ENCODE measurements around the gene PTPRM. TPM values are rescaled to one million over a fixed set of nuclear protein-coding genes. Genes with fewer than 3 reads are reported as not detected.
A peak's percentile ranks its signal among the peaks of the same experiment; 100 is the strongest.

Gene PTPRM
- total RNA-seq, 1 experiment from 2014 or later = 11.1 TPM

DNA sequence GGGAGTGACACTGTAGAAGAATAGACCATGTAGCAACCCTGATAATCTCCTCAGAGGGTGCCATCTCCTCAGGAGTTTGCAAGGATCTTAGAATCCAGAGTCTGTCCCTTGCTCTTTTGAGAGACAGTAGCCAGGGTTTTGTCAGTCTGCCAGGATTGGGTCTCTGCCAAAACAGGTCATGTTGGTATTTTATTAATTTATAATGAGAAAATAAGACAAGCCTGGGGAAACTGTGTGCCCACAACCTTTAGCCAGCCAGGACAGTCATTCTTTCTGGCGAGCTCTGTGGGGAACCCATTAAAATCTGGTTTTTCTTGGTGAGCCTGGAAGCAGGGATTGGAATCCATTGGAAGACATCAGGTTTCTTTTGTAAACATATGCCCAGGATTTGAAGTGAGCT is 78.6 kb downstream of the PTPRM start:
- ChIA-PET CTCF (no interaction called here), POLR2A (no interaction called here)
- H3K9me3 Mint-ChIP-seq = peaks cover 17% of the 10 kb centered on the region
- H3K36me3 Mint-ChIP-seq = peaks cover 7% of the 10 kb centered on the region
- TF ChIP-seq ELF4 (CRISPR knock-in tag; IDR thresholded peaks at IDR 0.05; ENCODE audit: low read depth) (no peak), NFYB (CRISPR knock-in tag; conservative IDR thresholded peaks at IDR 0.05; ENCODE audit: low read depth) (no peak), HMGA2 (CRISPR knock-in tag; IDR thresholded peaks at IDR 0.05) (no peak), SOX15 (CRISPR knock-in tag; IDR thresholded peaks at IDR 0.05) (no peak), ZNF232 (CRISPR knock-in tag; IDR thresholded peaks at IDR 0.05) (no peak), RELA (CRISPR knock-in tag; IDR thresholded peaks at IDR 0.05; ENCODE audit: borderline replicate concordance) (no peak), RORB (CRISPR knock-in tag; IDR thresholded peaks at IDR 0.05) (no peak), ZNF671 (CRISPR knock-in tag; IDR thresholded peaks at IDR 0.05) (no peak)
- TF ChIP-seq, protein P1, sequence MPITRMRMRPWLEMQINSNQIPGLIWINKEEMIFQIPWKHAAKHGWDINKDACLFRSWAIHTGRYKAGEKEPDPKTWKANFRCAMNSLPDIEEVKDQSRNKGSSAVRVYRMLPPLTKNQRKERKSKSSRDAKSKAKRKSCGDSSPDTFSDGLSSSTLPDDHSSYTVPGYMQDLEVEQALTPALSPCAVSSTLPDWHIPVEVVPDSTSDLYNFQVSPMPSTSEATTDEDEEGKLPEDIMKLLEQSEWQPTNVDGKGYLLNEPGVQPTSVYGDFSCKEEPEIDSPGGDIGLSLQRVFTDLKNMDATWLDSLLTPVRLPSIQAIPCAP (CRISPR knock-in tag; IDR thresholded peaks at IDR 0.05) = no peak
- TF ChIP-seq, protein P2, sequence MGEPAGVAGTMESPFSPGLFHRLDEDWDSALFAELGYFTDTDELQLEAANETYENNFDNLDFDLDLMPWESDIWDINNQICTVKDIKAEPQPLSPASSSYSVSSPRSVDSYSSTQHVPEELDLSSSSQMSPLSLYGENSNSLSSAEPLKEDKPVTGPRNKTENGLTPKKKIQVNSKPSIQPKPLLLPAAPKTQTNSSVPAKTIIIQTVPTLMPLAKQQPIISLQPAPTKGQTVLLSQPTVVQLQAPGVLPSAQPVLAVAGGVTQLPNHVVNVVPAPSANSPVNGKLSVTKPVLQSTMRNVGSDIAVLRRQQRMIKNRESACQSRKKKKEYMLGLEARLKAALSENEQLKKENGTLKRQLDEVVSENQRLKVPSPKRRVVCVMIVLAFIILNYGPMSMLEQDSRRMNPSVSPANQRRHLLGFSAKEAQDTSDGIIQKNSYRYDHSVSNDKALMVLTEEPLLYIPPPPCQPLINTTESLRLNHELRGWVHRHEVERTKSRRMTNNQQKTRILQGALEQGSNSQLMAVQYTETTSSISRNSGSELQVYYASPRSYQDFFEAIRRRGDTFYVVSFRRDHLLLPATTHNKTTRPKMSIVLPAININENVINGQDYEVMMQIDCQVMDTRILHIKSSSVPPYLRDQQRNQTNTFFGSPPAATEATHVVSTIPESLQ (CRISPR knock-in tag; IDR thresholded peaks at IDR 0.05) = no peak
- TF ChIP-seq, protein P3, sequence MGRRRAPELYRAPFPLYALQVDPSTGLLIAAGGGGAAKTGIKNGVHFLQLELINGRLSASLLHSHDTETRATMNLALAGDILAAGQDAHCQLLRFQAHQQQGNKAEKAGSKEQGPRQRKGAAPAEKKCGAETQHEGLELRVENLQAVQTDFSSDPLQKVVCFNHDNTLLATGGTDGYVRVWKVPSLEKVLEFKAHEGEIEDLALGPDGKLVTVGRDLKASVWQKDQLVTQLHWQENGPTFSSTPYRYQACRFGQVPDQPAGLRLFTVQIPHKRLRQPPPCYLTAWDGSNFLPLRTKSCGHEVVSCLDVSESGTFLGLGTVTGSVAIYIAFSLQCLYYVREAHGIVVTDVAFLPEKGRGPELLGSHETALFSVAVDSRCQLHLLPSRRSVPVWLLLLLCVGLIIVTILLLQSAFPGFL (CRISPR knock-in tag; IDR thresholded peaks at IDR 0.05; ENCODE audit: borderline replicate concordance) = no peak
- H3K4me1 Mint-ChIP-seq = peaks cover 22% of the 10 kb centered on the region
- no peaks in the 10 kb centered on the region for H3K27me3 Mint-ChIP-seq (ENCODE audit: low read depth)
- ATAC-seq (no peak; the same call in 1 of the 2 replicates), DNase-seq (ENCODE audit: low spot score) (no peak)
- no peak overlapping the region for H3K4me3 Mint-ChIP-seq
- no peak overlapping the region; the same call in 1 of the 2 replicates for H3K27ac Mint-ChIP-seq

DNA sequence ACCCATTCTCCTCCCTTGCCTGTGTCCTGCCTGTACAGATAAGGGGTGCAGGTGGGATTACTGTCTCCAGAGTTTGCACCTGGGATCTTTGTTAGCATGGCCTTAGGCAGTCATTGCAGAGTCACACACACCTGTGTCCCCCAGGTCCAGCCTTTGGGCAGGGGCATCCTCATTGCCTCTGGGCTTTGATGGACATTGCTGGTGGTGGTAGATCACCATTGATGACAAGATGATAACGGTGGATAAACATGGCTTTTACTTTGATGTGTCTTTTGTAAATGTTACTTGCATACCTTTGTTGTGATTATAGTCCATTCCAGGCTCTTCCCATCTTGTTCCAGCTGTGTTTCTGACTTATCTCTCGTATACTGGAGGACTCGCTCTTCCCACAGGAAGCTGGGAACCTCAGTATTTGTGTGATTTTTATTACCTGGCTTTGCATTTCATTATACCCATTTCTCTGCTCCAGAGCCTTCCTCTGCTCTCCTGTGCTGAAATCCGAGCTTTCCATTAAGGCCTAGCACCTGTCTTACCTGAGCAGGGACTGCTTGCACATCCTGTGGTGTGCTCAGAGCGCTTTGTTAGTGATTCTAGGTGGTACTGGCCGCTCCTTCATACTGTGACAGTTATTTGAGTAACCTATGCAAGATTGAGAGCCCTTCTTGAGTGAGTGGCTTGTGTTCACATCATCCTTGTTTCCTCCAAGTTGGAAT is 79.2 kb downstream of the PTPRM start:
- Mint-ChIP-seq H3K36me3 (peaks cover 10% of the 10 kb centered on the region), H3K9me3 (peaks cover 21% of the 10 kb centered on the region), H3K27ac (no peak overlapping the region), H3K4me3 (no peak overlapping the region), H3K4me1 (peaks cover 22% of the 10 kb centered on the region), H3K27me3 (ENCODE audit: low read depth) (no peaks in the 10 kb centered on the region)
- ATAC-seq (peak; percentile 69), DNase-seq (ENCODE audit: low spot score) (no peak)
- ChIA-PET CTCF (no interaction called here), POLR2A (interaction anchor here (0.7 kb wide), 1 partner anchor 513 kb away, joined by 3 read pairs; no protein-coding TSS in a partner anchor)
- TF ChIP-seq RORB (CRISPR knock-in tag; IDR thresholded peaks at IDR 0.05) = no peak
- TF ChIP-seq GABPB1 (CRISPR knock-in tag; IDR thresholded peaks at IDR 0.05) = no peak
- TF ChIP-seq, protein P4, sequence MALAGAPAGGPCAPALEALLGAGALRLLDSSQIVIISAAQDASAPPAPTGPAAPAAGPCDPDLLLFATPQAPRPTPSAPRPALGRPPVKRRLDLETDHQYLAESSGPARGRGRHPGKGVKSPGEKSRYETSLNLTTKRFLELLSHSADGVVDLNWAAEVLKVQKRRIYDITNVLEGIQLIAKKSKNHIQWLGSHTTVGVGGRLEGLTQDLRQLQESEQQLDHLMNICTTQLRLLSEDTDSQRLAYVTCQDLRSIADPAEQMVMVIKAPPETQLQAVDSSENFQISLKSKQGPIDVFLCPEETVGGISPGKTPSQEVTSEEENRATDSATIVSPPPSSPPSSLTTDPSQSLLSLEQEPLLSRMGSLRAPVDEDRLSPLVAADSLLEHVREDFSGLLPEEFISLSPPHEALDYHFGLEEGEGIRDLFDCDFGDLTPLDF (CRISPR knock-in tag; IDR thresholded peaks at IDR 0.05) = no peak
- TF ChIP-seq ZNF423 (CRISPR knock-in tag; IDR thresholded peaks at IDR 0.05) = no peak
- TF ChIP-seq, protein P5, sequence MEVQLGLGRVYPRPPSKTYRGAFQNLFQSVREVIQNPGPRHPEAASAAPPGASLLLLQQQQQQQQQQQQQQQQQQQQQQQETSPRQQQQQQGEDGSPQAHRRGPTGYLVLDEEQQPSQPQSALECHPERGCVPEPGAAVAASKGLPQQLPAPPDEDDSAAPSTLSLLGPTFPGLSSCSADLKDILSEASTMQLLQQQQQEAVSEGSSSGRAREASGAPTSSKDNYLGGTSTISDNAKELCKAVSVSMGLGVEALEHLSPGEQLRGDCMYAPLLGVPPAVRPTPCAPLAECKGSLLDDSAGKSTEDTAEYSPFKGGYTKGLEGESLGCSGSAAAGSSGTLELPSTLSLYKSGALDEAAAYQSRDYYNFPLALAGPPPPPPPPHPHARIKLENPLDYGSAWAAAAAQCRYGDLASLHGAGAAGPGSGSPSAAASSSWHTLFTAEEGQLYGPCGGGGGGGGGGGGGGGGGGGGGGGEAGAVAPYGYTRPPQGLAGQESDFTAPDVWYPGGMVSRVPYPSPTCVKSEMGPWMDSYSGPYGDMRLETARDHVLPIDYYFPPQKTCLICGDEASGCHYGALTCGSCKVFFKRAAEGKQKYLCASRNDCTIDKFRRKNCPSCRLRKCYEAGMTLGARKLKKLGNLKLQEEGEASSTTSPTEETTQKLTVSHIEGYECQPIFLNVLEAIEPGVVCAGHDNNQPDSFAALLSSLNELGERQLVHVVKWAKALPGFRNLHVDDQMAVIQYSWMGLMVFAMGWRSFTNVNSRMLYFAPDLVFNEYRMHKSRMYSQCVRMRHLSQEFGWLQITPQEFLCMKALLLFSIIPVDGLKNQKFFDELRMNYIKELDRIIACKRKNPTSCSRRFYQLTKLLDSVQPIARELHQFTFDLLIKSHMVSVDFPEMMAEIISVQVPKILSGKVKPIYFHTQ (CRISPR knock-in tag; IDR thresholded peaks at IDR 0.05) = no peak
- TF ChIP-seq, protein P6, sequence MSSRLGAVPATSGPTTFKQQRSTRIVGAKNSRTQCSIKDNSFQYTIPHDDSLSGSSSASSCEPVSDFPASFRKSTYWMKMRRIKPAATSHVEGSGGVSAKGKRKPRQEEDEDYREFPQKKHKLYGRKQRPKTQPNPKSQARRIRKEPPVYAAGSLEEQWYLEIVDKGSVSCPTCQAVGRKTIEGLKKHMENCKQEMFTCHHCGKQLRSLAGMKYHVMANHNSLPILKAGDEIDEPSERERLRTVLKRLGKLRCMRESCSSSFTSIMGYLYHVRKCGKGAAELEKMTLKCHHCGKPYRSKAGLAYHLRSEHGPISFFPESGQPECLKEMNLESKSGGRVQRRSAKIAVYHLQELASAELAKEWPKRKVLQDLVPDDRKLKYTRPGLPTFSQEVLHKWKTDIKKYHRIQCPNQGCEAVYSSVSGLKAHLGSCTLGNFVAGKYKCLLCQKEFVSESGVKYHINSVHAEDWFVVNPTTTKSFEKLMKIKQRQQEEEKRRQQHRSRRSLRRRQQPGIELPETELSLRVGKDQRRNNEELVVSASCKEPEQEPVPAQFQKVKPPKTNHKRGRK (CRISPR knock-in tag; IDR thresholded peaks at IDR 0.05; ENCODE audit: borderline replicate concordance) = no peak
- TF ChIP-seq ZNF416 (CRISPR knock-in tag; IDR thresholded peaks at IDR 0.05) = no peak
- TF ChIP-seq GTF2I (CRISPR knock-in tag; conservative IDR thresholded peaks at IDR 0.05) = no peak
- no peak for TF ChIP-seq ZBTB21 (CRISPR knock-in tag; IDR thresholded peaks at IDR 0.05; ENCODE audit: borderline replicate concordance)
- no peak for TF ChIP-seq ZNF219 (CRISPR knock-in tag; IDR thresholded peaks at IDR 0.05; ENCODE audit: borderline replicate concordance)
- no peak for TF ChIP-seq FOXP1 (CRISPR knock-in tag; IDR thresholded peaks at IDR 0.05; ENCODE audit: borderline replicate concordance)
- TF ChIP-seq, protein P7, sequence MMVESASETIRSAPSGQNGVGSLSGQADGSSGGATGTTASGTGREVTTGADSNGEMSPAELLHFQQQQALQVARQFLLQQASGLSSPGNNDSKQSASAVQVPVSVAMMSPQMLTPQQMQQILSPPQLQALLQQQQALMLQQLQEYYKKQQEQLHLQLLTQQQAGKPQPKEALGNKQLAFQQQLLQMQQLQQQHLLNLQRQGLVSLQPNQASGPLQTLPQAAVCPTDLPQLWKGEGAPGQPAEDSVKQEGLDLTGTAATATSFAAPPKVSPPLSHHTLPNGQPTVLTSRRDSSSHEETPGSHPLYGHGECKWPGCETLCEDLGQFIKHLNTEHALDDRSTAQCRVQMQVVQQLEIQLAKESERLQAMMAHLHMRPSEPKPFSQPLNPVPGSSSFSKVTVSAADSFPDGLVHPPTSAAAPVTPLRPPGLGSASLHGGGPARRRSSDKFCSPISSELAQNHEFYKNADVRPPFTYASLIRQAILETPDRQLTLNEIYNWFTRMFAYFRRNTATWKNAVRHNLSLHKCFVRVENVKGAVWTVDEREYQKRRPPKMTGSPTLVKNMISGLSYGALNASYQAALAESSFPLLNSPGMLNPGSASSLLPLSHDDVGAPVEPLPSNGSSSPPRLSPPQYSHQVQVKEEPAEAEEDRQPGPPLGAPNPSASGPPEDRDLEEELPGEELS (CRISPR knock-in tag; IDR thresholded peaks at IDR 0.05) = no peak
- TF ChIP-seq PRRX2 (CRISPR knock-in tag; IDR thresholded peaks at IDR 0.05) = no peak
